Esophagus muscularis mucosa (tissue), 4 donors: Measurements from ENCODE around the gene CD79A.

Experiments used
- EP300 ChIP-seq: sonication (generic); formaldehyde crosslinking; IDR thresholded peaks from one replicate; pipeline ENCODE4 v1.6.1; 2017; ENCODE audit warnings: antibody characterized with exemption
- POLR2A ChIP-seq: fragments of 450-650 bp; IDR thresholded peaks from one replicate; pipeline ENCODE4 v1.6.1; 2017; ENCODE audit warnings: antibody characterized with exemption, moderate library complexity, mild to moderate bottlenecking, low read depth
- POLR2AphosphoS5 ChIP-seq, 2 donors: sonication (generic); formaldehyde crosslinking; IDR thresholded peaks; one replicate each; pipeline ENCODE4 v1.6.1; 2017; ENCODE audit warnings: antibody characterized with exemption in 2 of 2
- TF ChIP-seq, protein P1 (sequence below), 3 experiments: fragments of 200-600 bp in 2 of 3; fragments of 450-650 bp in 1 of 3; sonication (generic) in 2 of 3; IDR thresholded peaks; one replicate each; pipeline ENCODE4 v1.5.1; 2017 to 2019; ENCODE audit warnings: antibody characterized with exemption in 3 of 3, mild to moderate bottlenecking in 2 of 3, moderate library complexity in 1 of 3

DNA sequence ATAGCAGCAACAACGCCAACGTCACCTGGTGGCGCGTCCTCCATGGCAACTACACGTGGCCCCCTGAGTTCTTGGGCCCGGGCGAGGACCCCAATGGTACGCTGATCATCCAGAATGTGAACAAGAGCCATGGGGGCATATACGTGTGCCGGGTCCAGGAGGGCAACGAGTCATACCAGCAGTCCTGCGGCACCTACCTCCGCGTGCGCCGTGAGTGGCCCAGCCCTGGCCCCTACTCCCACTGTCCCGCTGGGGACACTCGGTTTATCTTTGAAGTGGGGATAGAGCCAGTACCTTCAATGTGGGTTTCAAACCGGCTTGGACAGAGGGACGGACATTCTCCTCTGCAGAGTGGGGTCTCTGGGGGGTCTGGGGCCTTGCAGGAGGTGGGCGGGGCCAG, 2.0 kb downstream of the CD79A start:
- TF ChIP-seq POLR2AphosphoS5 (IDR thresholded peaks at IDR 0.05) (no peak), POLR2A (no peak), EP300 (no peak)
- TF ChIP-seq, protein P1, sequence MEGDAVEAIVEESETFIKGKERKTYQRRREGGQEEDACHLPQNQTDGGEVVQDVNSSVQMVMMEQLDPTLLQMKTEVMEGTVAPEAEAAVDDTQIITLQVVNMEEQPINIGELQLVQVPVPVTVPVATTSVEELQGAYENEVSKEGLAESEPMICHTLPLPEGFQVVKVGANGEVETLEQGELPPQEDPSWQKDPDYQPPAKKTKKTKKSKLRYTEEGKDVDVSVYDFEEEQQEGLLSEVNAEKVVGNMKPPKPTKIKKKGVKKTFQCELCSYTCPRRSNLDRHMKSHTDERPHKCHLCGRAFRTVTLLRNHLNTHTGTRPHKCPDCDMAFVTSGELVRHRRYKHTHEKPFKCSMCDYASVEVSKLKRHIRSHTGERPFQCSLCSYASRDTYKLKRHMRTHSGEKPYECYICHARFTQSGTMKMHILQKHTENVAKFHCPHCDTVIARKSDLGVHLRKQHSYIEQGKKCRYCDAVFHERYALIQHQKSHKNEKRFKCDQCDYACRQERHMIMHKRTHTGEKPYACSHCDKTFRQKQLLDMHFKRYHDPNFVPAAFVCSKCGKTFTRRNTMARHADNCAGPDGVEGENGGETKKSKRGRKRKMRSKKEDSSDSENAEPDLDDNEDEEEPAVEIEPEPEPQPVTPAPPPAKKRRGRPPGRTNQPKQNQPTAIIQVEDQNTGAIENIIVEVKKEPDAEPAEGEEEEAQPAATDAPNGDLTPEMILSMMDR (IDR thresholded peaks at IDR 0.05), result no peak
